Endothelial cell of umbilical vein (primary cell): ENCODE data around the gene ICAM3. TPM values are rescaled to one million over a fixed set of nuclear protein-coding genes. Genes with fewer than 3 reads are reported as not detected.

Experiments
- BruUV-seq: library from RNA; stranded (reverse); fragments of 400-500 nt; replicated peaks from 2 replicates; lab custom pipeline; 2021; lab: Mats Ljungman, UMichigan
- CTCF ChIA-PET: fragments of 300-600, 350-600 bp; sonication (Branson Sonifier 250); formaldehyde crosslinking; loops from one replicate; lab custom pipeline; 2021; ENCODE audit warnings: antibody characterized with exemption, inconsistent platforms; lab: Charles Lee
- POLR2A ChIA-PET: fragments of 300-600, 350-600 bp; sonication (Branson Sonifier 250); formaldehyde crosslinking; loops from one replicate; lab custom pipeline; 2021; ENCODE audit warnings: antibody characterized with exemption, inconsistent platforms; lab: Charles Lee
- DNase-seq: peaks from one replicate; pipeline ENCODE4 v3.0.0-alpha.2; 2011; ENCODE audit warnings: low read depth, low spot score
- FAIRE-seq: peaks from 2 replicates; lab custom pipeline; 2011; peaks lifted over from hg19 to GRCh38; lab: Jason Lieb, UNC
- H2AFZ ChIP-seq: 2 replicates; pipeline ENCODE4 v1.6.0; 2012; ENCODE audit warnings: low read depth, low read length, control low read depth, inconsistent platforms
- H3K27ac ChIP-seq: 2 replicates; pipeline ENCODE4 v1.5.1; 2011; ENCODE audit warnings: low read depth, mild to moderate bottlenecking, control low read depth, low read length, moderate library complexity; ENCODE audit not compliant: insufficient read depth
- H3K27me3 ChIP-seq, 2 experiments: 2 replicates each; pipeline versions ENCODE4 v1.6.0 to v1.6.1; 2011; ENCODE audit warnings: low read length in 2 of 2, mixed read lengths in 1 of 2; ENCODE audit not compliant: control insufficient read depth in 2 of 2, insufficient read depth in 2 of 2
- H3K36me3 ChIP-seq, 2 experiments: 2 replicates in 1 of 2; 3 replicates in 1 of 2; pipeline ENCODE4 v1.5.1; 2011; ENCODE audit warnings: low read length in 2 of 2, mild to moderate bottlenecking in 1 of 2, moderate library complexity in 1 of 2; ENCODE audit not compliant: control insufficient read depth in 2 of 2, insufficient read depth in 2 of 2; ENCODE audit errors: extremely low read depth in 1 of 2
- H3K4me1 ChIP-seq: 3 replicates; pipeline ENCODE4 v1.5.1; 2011; ENCODE audit warnings: mild to moderate bottlenecking, low read length; ENCODE audit not compliant: control insufficient read depth, insufficient read depth; ENCODE audit errors: extremely low read depth
- H3K4me2 ChIP-seq: 2 replicates; pipeline ENCODE4 v1.6.1; 2011; ENCODE audit warnings: low read length, control low read depth, mixed read lengths; ENCODE audit not compliant: insufficient read depth
- H3K4me3 ChIP-seq, 3 experiments: fragments of 200-600 bp in 1 of 3; sonication (generic), shearing (Covaris generic) in 1 of 3; replicated peaks in 1 of 3; 2 replicates each; pipeline ENCODE4 v1.5.1; 2011 to 2016; ENCODE audit warnings: control low read depth in 3 of 3, low read length in 3 of 3, mild to moderate bottlenecking in 2 of 3, inconsistent platforms in 1 of 3, low read depth in 1 of 3, moderate library complexity in 1 of 3; ENCODE audit not compliant: insufficient read depth in 1 of 3
- H3K79me2 ChIP-seq: 2 replicates; pipeline ENCODE4 v1.6.0; 2012; ENCODE audit warnings: low read length, inconsistent platforms; ENCODE audit not compliant: control insufficient read depth, insufficient read depth
- H3K9ac ChIP-seq: replicated peaks from 2 replicates; pipeline ENCODE3; 2011; ENCODE audit warnings: low read length, control low read depth; ENCODE audit not compliant: insufficient read depth; ENCODE audit errors: extremely low read depth
- H3K9me1 ChIP-seq: replicated peaks from 3 replicates; pipeline ENCODE4 v1.6.0; 2011; ENCODE audit warnings: mild to moderate bottlenecking, low read length; ENCODE audit not compliant: control insufficient read depth, insufficient read depth; ENCODE audit errors: extremely low read depth
- H3K9me3 ChIP-seq: replicated peaks from 2 replicates; pipeline ENCODE4 v1.5.1; 2012; ENCODE audit warnings: low read length, inconsistent platforms; ENCODE audit not compliant: control insufficient read depth, insufficient read depth
- H4K20me1 ChIP-seq: replicated peaks from 2 replicates; pipeline ENCODE3; 2011; ENCODE audit warnings: mild to moderate bottlenecking, low read length; ENCODE audit not compliant: control insufficient read depth, insufficient read depth; ENCODE audit errors: extremely low read depth
- EZH2 ChIP-seq: IDR thresholded peaks from 2 replicates; pipeline ENCODE4 v1.6.1; 2012; ENCODE audit warnings: borderline replicate concordance, low read depth, mild to moderate bottlenecking, moderate library complexity, low read length, inconsistent platforms; ENCODE audit not compliant: severe bottlenecking
- FOS ChIP-seq: IDR thresholded peaks from 2 replicates; pipeline ENCODE4 v1.6.1; 2011; ENCODE audit warnings: mild to moderate bottlenecking, low read length, moderate library complexity, borderline replicate concordance; ENCODE audit not compliant: insufficient read depth
- GATA2 ChIP-seq: IDR thresholded peaks from 2 replicates; pipeline ENCODE4 v1.7.0; 2011; ENCODE audit warnings: low read depth, mild to moderate bottlenecking, moderate library complexity, mixed read lengths, low read length; ENCODE audit not compliant: insufficient read length, insufficient read depth
- JUN ChIP-seq: IDR thresholded peaks from 2 replicates; pipeline ENCODE4 v1.6.1; 2011; ENCODE audit warnings: borderline replicate concordance, low read depth; ENCODE audit not compliant: insufficient read length, insufficient read depth
- MYC ChIP-seq: IDR thresholded peaks from one replicate; pipeline ENCODE4 v1.6.1; 2011; ENCODE audit warnings: mild to moderate bottlenecking, low read depth, low read length
- POLR2A ChIP-seq: IDR thresholded peaks from 2 replicates; pipeline ENCODE4 v1.6.1; 2012; ENCODE audit warnings: low read depth, mild to moderate bottlenecking, control low read depth, low read length
- POLR2AphosphoS5 ChIP-seq: IDR thresholded peaks from 2 replicates; pipeline ENCODE4 v1.6.1; 2012; ENCODE audit warnings: low read depth, mild to moderate bottlenecking, control low read depth, low read length, moderate library complexity; ENCODE audit not compliant: insufficient read depth
- dilution Hi-C: fragments of 300-500 bp; cut with MboI; formaldehyde crosslinking; loops from one replicate; pipeline ENCODE4 v1.15.0; 2019; ENCODE audit warnings: low sequenced_read_pairs; ENCODE audit not compliant: extremely low pct_ligation_motif_present
- intact Hi-C: fragments of 100-400 bp; cut with micrococcal nuclease; formaldehyde crosslinking; loops from one replicate; pipeline ENCODE4 v1.10.0; 2022
- polyA plus RNA-seq, 4 experiments: library from polyadenylated mRNA; depleted of rRNA in 3 of 4; stranded (reverse) in 3 of 4; unstranded in 1 of 4; fragments of >200 nt; gene quantifications; 2 replicates each; pipeline versions ENCODE4 v1.2.1 to v1.2.3, GENCODE V29; 2011 to 2012; ENCODE audit warnings: missing spikeins in 1 of 4
- total RNA-seq: library from RNA; stranded (reverse); gene quantifications from 2 replicates; pipeline ENCODE4 v1.2.3, GENCODE V29; 2021
- TF ChIP-seq, protein P1 (sequence below), 2 donors: IDR thresholded peaks; 1 replicate in 1 of 2; 2 replicates in 1 of 2; pipeline ENCODE4 v1.5.1; 2011; ENCODE audit warnings: low read length in 2 of 2, mild to moderate bottlenecking in 2 of 2, moderate library complexity in 2 of 2, control low read depth in 1 of 2, inconsistent platforms in 1 of 2, low read depth in 1 of 2; ENCODE audit not compliant: insufficient read depth in 1 of 2; ENCODE audit errors: extremely low read depth in 1 of 2
- TF ChIP-seq, protein P2 (sequence below): IDR thresholded peaks from 2 replicates; pipeline ENCODE4 v1.6.1; 2011; ENCODE audit not compliant: insufficient read depth, insufficient read length

Gene ICAM3
- total and polyA plus RNA-seq, 2 donors (not counting 3 experiments of a cell fraction or from before 2014, with no cell fraction given), result 6.7 to 11.6 TPM

DNA sequence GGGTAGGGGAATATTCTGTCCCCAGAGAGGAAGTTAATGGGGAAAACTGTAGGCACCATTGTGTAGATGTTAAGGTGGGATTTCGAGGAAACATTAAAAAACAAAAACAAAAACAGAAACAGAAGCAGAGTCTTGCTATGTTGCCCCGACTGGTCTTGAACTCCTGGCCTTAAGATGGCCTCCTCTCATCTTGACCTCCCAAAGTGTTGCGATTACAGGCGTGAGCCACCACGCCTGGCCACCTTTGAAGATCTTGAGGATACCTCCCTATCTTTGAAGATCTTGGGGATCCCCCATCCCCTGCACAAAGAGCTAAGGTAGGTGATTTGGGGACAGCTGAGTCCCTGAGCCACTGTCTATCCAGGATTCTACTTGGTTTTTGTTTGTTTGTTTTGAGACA is 553 bp upstream of the ICAM3 start:
- H3K4me1 ChIP-seq, result no peaks in the 10 kb centered on the region
- H3K27ac ChIP-seq, result no peak overlapping the region
- H3K9me3 ChIP-seq, result no peaks in the 10 kb centered on the region
- no peak for TF ChIP-seq GATA2
- TF ChIP-seq EZH2, result no peak
- TF ChIP-seq POLR2AphosphoS5, result no peak
- TF ChIP-seq, protein P1, sequence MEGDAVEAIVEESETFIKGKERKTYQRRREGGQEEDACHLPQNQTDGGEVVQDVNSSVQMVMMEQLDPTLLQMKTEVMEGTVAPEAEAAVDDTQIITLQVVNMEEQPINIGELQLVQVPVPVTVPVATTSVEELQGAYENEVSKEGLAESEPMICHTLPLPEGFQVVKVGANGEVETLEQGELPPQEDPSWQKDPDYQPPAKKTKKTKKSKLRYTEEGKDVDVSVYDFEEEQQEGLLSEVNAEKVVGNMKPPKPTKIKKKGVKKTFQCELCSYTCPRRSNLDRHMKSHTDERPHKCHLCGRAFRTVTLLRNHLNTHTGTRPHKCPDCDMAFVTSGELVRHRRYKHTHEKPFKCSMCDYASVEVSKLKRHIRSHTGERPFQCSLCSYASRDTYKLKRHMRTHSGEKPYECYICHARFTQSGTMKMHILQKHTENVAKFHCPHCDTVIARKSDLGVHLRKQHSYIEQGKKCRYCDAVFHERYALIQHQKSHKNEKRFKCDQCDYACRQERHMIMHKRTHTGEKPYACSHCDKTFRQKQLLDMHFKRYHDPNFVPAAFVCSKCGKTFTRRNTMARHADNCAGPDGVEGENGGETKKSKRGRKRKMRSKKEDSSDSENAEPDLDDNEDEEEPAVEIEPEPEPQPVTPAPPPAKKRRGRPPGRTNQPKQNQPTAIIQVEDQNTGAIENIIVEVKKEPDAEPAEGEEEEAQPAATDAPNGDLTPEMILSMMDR (IDR thresholded peaks at IDR 0.05; ENCODE audit: extremely low read depth in 1 of 2, insufficient read depth in 1 of 2, low read depth in 1 of 2, low read length in 2 of 2), result no peak
- no peak for TF ChIP-seq POLR2A
- no peak for TF ChIP-seq JUN
- TF ChIP-seq, protein P2, sequence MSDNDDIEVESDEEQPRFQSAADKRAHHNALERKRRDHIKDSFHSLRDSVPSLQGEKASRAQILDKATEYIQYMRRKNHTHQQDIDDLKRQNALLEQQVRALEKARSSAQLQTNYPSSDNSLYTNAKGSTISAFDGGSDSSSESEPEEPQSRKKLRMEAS, result no peak
- TF ChIP-seq MYC, result no peak
- no peak for TF ChIP-seq FOS
- H3K9me1 ChIP-seq, result no peaks in the 10 kb centered on the region
- no peaks in the 10 kb centered on the region for H3K36me3 ChIP-seq
- ChIA-PET POLR2A (interaction anchor here (0.6 kb wide), 1 partner anchor 73 kb away, joined by 4 read pairs; no protein-coding TSS in a partner anchor), CTCF (interaction anchor here (0.8 kb wide), 1 partner anchor 81 kb away, joined by 5 read pairs; no protein-coding TSS in a partner anchor)
- no peaks in the 10 kb centered on the region for H3K27me3 ChIP-seq
- H3K79me2 ChIP-seq, result no peaks in the 10 kb centered on the region
- H3K4me2 ChIP-seq, result no peak overlapping the region
- no peak overlapping the region for H3K9ac ChIP-seq
- dilution Hi-C loops, result no loop called here
- DNase-seq (no peak), FAIRE-seq (no peak)
- H4K20me1 ChIP-seq, result no peaks in the 10 kb centered on the region
- BruUV-seq, result no TSS peak
- H2AFZ ChIP-seq, result no peak overlapping the region
- H3K4me3 ChIP-seq, result no peak overlapping the region
- intact Hi-C loops, result no loop called here
